GM19395 (cell line): ENCODE results near the gene WWOX.

Source experiments
- ATAC-seq: cut with Tn5 transposase; IDR thresholded peaks from one replicate; pipeline ENCODE4 v1.9.1; 2021; ENCODE audit warnings: mild to moderate bottlenecking, moderate library complexity; ENCODE audit not compliant: unreplicated experiment

WWOX gene

DNA sequence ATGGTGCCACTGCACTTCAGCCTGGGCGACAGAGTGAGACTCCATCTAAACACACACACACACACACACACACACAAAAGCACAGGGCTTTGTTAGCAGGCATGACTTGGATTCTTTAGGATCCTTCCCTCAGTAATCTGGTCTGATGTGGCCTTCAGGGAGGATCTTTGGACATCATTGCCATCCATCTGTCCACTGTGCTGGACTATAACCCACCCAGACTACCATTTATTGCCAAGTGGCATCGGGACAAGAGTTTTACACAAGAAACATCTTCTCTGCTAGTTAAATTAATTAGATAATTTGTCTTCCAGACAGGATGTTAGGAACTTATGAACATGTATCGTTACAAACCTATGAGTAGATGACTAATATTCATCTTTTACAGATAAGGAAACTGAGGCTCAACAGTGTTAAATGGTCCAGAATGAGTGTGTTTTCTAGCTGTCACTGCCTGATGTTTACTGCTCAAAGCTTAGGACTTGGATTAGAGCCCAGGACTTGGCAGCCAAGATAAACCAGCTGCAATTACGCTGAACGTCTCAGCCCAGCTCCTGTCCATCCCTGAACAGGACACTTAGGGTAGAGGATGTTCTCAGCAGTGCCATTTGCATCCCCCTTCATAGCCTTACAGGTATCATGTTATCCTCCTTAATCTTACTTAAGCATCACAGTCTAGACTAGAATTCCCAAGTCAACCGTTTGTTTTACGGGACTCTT is 285.8 kb downstream of the WWOX start:
- no peak for ATAC-seq

DNA sequence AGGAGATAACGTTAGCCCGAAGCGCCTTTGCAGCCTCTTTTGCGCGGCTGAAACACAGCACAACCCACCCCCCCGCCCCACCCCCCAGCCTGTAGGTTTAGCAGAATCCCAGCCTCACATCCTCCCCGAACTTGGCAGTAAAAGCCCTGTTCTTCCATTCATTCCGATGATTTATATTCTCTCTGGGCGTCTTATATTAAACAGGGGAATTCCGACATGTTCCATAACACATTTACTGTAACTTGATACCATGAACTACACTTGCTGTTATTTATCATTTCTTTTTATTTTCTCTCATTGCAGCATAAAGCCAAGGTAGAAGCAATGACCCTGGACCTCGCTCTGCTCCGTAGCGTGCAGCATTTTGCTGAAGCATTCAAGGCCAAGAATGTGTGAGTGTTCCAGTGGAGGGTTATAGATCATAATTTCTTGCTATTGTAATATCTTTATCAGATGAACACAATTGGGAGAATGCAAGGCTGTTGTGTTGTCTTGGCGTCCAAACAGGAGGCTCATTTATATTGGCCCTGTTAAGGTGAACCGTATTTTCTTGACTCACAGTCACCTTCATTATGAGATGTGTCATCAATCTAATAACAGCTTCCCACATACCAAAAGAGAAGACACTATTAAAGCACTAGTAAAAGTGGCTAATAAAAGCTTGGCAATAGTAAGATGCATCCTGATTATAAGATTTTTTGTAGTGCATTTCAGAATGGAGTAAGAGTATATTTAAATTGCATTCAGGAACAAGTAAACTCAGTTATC is 287.3 kb downstream of the WWOX start:
- no peak for ATAC-seq

DNA sequence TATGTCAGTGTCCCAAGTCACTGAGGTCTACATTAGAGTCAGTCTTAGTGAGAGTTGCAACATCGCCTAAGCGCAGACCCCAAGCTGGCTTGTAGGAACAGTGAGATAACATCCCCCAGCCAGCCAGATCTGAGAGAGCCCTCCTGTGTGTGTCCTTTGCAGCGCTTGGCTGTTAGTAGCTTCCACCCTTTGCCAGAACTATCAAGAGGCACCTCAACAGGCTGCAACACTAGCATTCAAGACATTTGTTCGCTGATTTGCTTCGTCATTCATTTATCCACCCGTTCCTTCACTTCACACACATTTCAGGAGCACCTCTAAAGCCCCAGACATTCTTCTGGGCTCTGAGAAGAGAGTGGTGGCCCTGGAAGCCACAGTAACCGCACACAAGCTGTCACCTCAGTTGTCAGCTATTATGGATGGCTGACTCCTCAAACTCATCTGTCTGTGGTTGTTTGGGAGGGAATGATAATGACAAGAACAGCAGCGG is 289.6 kb downstream of the WWOX start:
- no peak for ATAC-seq

DNA sequence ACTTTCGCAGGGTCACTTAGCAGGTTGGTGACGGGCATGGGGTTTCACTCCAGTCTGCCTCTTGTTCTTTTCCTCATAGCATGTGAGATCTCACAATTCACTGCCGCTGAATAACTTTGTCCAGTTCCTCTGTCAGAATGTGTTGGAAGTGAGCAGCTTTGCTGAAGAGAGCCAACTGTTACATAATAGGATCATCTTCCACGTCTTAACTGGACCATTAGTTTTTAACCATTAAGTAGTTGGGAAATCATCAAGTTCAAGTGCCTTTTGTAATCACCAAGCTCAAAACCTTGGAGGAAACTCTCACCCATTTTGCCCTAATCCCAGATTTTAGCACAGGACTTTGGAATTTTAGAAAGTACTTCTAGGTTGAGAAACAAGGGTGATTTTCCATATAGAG is 290.6 kb downstream of the WWOX start:
- ATAC-seq, result no peak

DNA sequence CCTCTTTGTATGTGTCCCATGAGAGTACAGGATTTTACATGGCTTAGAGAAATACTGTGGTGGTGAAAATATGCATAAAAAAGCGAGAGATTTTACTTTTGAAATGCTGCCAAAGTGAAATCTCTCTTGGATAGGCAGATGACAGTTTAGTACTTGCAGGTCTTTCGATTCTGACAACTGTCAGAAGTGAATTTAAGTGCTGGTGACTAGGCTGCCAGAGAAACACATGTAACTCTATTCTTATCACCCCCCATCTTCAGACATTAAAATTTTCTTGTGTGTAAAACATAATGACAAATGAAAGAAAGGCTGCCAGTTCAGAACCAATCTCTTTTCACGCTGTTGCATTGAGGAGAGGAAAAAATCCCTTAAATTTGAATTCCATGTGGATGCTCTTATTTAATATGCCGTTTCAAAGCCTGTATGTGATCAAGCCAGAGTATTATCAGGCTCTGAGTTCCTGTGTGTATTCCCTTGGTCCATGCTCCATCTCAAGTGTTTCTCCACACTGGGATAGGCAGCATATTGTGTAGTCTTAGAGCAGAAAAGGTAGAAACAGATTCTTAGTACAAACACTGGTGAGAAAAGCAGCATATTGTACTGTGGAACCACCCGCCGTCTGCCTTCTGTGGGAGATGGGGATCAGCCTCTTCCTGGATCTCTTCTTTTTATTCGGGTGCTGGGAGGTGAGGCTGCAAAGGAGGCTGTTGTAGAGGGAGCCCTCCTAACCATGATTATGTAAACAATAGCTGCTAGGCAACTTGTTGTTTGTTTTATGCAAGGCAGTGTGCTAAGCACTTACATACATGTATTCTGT is 291.3 kb downstream of the WWOX start:
- ATAC-seq, result no peak

DNA sequence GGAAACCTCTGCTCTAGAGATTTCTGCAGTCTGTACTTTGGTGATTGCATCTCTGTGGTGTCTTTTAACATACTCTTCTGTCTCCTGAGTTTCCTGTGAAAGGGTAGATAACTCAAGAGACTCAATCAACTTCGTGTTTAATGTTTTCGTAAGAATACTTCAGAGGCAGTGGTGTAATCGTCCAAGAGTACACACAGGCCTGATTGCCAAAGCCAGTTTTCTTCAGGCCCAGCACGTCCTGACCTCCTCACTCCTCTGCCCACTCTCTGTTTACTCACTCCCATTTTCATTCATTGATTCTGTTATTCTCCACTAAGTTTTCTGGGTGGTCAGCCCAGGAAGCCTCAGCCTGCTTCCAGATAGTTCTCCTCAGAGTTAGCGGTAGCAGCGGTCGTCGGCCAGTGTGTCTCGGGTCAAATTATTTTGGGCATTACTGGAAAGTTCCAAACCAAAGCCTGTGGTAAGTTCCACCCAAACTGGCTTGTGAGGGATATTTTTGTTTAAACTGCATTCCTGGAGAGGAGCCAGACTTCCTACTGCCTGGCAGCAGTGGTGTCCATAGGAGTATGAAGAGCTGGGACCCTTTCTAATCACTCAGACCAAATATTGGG is 293.2 kb downstream of the WWOX start:
- ATAC-seq, result no peak

DNA sequence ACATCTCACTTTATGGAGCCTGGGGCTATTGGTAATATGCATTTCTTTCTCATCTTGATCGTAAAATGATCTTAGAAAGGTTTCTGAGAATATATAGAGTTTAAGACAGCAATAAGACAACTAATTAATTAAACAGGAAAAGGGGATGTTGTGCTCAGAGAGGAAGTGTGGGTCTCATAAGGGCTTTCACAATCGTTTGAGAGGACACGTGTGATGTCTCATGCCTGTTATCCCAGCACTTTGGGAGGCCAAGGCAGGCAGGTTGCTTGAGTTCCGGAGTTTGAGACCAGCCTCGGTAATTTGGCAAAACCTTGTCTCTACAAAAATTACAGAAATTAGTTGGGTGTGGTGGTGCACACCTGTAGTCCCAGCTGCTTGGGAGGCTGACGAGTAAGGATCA is 295.6 kb downstream of the WWOX start:
- ATAC-seq, result no peak

DNA sequence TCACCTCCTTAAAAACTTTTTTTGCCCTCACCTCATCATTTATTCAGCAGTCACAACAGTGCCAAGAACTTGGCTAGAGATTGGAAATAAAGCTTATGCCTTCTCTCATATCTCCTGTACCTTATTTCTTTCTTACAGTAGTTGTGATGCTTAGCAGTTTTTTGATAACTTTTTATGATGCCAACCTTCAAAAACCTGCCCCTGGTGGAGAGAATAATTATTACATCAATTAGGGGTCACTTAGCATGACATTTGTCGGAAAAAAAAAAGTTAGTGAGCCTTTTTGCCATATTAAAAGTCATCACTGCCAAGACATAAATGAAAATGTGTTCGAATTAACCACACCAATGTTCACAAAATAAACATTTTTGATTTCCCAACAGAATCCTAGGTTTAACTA is 296.6 kb downstream of the WWOX start:
- no peak for ATAC-seq

DNA sequence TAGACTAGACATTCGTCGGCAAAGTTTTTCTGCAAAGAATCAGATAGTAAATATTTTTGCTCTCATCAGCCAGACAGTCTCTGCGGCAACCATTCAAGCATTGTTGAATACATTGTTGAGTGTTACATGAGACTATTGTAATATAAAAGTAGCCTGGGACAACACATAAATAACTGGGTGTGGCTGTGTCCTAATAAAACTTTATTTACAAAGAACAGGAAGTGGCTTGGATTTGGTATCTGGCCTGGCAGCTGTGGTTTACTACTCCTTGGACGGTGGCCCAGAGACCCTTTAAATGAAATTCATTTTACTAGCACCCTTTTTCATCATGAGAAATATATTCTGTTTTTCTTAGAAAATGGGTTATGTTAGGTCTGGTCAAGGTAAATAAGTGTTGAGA is 297.2 kb downstream of the WWOX start:
- no peak for ATAC-seq

DNA sequence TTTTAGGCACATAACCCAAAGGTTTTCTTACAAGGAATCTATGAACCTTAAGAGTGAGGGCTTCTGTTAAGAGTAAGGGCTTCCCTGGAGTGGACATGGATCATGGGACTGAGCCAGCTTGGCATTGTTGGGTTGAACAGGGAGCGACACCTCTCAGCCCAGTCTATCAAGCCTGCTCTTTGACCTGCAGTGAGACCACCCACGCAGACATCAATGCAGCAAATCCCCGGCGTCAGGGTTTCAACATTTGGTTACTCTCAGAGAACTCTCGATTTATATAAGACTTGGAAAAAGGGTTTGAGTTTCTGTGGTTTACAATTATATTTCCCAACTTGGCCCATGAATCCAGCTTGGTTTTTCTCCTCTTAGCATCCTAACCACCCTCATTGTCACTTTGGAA is 299.9 kb downstream of the WWOX start:
- ATAC-seq, result no peak

DNA sequence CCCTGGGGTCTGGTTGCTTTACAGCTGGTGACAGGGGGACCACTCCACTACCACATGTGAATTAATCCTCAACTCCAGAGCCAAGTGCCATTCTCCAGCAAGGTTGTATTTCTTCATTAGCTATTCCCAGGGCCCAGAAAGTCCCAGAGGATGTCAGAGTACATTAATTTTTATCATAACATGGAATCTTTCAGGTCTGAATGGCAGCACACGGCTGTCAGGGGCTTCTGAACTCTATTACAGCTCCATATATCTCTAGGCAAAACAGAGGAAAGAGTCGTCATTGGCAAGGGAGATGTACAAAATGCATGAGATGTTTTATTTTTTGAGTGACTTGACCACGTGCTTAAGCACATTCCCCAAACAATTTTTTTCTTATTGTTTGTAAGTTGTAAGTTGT is 303.4 kb downstream of the WWOX start:
- no peak for ATAC-seq

DNA sequence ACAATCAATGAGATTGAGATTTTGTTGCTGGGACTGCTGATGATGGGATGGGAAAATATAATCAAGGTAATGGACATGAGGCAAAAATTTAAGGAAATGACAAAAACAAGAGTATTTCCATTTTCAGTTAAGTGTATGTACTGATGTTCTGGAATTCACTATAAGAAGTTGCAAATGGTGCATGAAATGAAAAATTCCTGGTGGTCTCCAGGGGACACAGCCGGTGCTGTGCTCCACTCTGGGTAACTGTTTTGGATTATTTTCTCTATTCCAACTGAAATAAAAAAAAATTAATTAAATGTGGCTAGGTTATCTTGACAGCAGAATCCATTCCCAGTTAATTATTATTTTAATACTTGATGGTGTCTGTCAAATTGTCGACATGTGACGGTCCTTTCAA is 305.6 kb downstream of the WWOX start:
- ATAC-seq, result no peak

DNA sequence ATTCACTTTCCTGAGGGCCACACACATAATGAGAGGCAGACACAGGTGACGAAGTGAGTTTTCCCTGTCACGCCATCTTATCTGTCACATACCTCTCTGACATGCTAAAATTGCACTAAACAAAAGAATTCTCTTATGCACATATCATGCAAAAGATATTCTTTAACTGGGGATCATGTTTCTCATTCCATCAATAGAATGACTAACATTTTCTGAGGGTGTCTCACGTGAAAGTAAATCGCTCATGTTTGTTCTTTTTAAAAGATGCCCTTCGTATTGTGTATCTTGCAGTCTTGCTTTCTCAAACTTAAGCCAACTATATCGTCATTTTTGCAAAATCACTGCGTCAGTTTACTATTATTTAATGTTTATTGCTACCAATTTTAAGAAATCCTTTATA is 306.4 kb downstream of the WWOX start:
- no peak for ATAC-seq

DNA sequence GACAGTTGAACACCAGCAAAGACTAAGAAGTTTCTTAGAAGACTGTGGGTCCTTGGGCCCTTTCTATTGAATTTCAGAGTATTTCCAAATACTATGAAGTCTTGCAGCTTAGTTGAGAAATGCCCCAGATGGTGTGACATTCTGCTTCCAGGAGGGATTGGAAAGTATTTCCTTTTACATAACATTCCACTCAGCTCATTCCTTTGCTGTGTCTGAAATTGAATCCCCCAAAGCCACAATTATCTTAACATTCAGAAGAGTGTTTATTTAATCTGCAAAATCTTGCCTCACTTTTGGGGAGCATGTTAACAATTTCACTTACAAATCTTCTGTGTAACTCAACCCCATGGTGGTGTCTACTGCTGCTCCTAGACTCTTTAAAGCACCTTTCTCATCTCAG is 307.7 kb downstream of the WWOX start:
- no peak for ATAC-seq

DNA sequence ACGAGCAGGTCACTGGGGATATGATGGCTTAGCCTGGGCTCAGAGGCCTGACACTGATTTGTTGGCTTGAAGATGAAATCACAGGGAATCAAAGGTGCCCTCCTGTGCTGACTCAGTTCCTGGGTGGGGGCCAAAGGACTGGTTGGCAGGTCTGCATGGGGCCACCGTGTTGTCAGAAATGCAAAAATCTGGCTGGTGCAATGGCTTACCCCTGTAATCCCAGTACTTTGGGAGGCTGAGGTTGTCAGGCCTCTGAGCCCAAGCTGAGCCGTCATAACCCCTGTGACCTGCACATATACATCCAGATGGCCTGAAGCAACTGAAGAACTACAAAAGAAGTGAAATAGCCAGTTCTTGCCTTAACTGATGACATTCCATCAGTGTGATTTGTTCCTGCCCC is 314.2 kb downstream of the WWOX start:
- ATAC-seq, result no peak

DNA sequence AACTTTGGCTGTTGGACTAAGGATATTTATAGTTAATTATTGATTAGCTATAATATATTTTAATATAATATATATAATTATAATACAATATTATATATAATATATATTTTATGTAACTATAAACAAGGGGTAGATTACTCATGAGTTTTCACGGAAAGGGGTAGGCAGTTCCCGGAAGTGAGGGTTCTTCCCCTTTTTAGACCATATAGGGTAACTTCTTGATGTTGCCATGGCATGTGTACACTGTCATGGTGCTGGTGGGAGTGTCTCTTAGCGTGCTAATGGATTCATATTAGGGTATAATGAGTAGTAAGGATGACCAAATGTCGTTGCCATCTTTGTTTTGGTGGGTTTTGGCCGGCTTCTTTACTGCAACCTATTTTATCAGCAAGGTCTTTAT is 315.6 kb downstream of the WWOX start:
- ATAC-seq, result no peak

DNA sequence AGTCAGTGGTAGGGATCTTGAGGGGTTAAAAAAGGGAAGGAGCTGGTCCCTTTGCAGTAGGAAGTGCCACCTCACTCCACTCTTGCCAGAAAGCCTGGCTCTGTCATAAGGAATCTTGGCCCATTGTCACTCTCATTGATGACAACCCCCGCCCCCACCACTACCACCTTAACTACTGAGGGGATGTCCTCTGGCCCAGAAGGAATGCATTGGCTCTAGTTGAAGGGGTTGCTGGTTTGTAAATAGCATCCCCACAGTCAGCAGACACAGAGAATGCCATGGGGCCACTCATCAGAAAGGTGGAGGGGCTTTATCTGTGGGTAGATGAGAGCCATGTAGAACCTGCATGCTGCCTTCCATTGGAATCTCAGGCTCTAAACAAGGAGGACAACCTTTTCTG is 316.2 kb downstream of the WWOX start:
- no peak for ATAC-seq

DNA sequence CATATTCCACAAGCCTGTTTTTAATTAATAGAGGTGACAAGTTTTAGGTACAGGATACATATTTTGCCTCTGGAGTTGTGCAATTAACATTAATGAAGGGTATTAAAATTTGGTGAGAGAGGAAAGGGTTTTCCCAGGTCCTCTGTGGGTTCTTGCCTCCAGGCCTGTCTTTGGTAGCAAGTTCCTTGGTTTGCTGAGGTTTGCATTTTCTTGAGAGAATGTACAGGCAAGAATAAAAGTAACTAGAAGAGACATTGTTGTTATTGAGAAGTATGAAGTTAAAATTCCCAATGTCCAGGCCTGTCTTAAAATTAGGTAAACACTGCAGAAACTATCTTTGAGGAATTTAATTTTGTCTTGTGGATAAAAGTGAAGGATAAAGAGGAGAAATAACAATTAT is 316.9 kb downstream of the WWOX start:
- no peak for ATAC-seq

DNA sequence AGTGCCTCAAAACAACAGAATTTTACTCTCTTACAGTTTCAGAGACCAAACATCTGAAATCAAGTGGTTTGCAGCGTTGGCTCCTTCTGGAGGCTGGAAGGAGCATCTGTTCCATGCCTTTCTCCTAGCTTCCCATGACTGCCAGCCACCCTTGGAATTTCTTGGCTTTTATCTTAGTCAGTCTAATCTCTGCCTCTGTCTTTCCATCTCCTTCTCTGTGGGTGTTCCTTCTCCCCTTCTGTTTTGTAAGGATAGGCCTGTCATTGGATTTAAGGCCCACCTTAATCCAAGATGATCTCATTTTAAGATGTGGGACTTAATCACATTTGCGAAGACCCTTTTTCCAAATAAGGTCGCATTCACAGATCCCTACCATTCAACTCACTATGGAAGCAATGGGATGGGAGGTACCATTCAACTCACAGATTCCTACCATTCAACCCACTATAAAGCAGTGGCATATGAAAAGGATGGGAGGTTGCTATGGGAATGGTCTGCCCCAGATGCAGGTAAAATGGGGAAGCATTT is 321.8 kb downstream of the WWOX start:
- no peak for ATAC-seq

DNA sequence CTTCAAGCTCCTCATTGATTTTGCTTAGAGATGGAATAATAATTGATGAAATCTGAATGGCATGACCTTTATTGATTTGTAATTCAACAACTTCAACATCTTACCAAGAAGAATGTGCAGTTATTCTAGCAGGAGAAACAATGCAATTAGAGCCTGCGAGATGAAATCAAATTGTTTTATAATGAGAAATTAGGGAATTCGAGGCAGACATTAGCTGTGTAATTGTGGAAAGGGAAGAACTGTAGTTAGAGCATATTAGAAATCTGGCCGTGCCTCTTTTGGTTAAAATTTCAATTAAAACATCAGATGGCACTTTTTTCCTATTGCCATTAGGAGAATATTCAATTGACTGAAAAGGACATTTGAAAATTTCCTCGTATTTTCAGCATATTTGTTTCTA is 325.8 kb downstream of the WWOX start:
- ATAC-seq, result no peak

DNA sequence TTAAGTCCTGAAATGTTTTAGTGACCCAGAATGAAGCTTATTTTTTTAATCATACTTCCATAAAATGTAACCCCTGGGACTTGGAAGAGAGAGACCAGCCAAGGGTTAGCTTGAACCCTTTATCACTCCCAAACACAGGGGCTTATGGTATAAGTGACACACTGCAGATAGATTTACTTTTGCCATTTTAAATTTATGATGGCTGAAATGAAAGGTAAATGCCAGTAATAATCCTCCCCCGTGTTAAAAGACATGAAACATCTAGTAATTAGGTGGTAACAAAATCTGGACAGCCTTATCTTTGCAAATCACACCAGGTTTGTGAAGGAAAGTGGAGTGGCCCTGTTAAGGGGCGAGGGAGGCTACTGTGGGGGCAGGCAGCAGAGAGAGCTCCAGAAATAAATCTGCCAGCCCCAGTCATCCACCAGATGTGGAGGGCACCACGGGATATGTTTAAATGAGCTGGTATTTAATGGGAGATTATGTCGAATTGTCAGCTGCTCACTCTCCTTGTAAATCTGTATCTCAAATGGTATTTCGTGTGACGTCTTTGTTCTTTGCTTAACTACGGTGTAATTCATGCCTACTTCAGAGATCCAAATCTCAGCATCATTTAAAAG is 326.5 kb downstream of the WWOX start:
- no peak for ATAC-seq
